Tibial nerve (tissue), 4 donors: ENCODE results near the gene COG5. TPM values are rescaled to one million over a fixed set of nuclear protein-coding genes. Genes with fewer than 3 reads are reported as not detected.

Experiments
- DNase-seq, 2 donors: peaks; one replicate each; pipeline ENCODE4 v3.0.0-alpha.2; 2019; ENCODE audit warnings: low spot score in 2 of 2
- H3K27ac ChIP-seq, 4 donors: fragments of 200-600 bp; sonication (generic) in 3 of 4; one replicate each; pipeline ENCODE4 v1.5.1; 2017 to 2019; ENCODE audit warnings: mild to moderate bottlenecking in 1 of 4
- H3K27me3 ChIP-seq, 2 donors: fragments of 200-600 bp; sonication (generic) in 1 of 2; one replicate each; pipeline versions ENCODE4 v1.5.1 to v1.6.0; 2017 to 2019
- H3K36me3 ChIP-seq, 3 donors: fragments of 200-600 bp; sonication (generic); one replicate each; pipeline ENCODE4 v1.5.1; 2018 to 2019
- H3K4me1 ChIP-seq, 4 donors: fragments of 200-600 bp; sonication (generic) in 3 of 4; one replicate each; pipeline ENCODE4 v1.5.1; 2017 to 2019
- H3K4me3 ChIP-seq, 4 donors: fragments of 200-600 bp; sonication (generic) in 3 of 4; one replicate each; pipeline ENCODE4 v1.5.1; 2017 to 2019; ENCODE audit warnings: mild to moderate bottlenecking in 1 of 4, moderate library complexity in 1 of 4
- H3K9me3 ChIP-seq, 4 donors: fragments of 200-600 bp; sonication (generic) in 3 of 4; one replicate each; pipeline ENCODE4 v1.5.1; 2017 to 2019
- CTCF ChIP-seq, 5 experiments: fragments of 200-600 bp in 3 of 5; fragments of 450-650 bp in 2 of 5; sonication (generic) in 3 of 5; IDR thresholded peaks; one replicate each; pipeline ENCODE4 v1.5.1; 2016 to 2019; ENCODE audit warnings: antibody characterized with exemption in 5 of 5, mild to moderate bottlenecking in 3 of 5, moderate library complexity in 2 of 5
- EP300 ChIP-seq, 2 donors: sonication (generic); formaldehyde crosslinking; IDR thresholded peaks; one replicate each; pipeline ENCODE4 v1.6.1; 2017; ENCODE audit warnings: antibody characterized with exemption in 2 of 2, mild to moderate bottlenecking in 1 of 2
- POLR2A ChIP-seq, 2 donors: fragments of 450-650 bp; IDR thresholded peaks; one replicate each; pipeline ENCODE4 v1.6.1; 2017; ENCODE audit warnings: antibody characterized with exemption in 2 of 2, mild to moderate bottlenecking in 2 of 2, moderate library complexity in 2 of 2
- WGBS, 2 donors: methylation state at CpG; one replicate each; pipeline ENCODE4 v1.1.5; 2018; 5-methylcytosine and 5-hydroxymethylcytosine counted together
- total RNA-seq, 4 donors: library from RNA; depleted of rRNA; stranded (reverse); fragments of >200 nt; gene quantifications; one replicate each; pipeline ENCODE4 v1.1.0, GENCODE V29; 2016

COG5 gene
- total RNA-seq, result 10 to 100 TPM; 26.7 to 35.7 (median 32.6) TPM

DNA sequence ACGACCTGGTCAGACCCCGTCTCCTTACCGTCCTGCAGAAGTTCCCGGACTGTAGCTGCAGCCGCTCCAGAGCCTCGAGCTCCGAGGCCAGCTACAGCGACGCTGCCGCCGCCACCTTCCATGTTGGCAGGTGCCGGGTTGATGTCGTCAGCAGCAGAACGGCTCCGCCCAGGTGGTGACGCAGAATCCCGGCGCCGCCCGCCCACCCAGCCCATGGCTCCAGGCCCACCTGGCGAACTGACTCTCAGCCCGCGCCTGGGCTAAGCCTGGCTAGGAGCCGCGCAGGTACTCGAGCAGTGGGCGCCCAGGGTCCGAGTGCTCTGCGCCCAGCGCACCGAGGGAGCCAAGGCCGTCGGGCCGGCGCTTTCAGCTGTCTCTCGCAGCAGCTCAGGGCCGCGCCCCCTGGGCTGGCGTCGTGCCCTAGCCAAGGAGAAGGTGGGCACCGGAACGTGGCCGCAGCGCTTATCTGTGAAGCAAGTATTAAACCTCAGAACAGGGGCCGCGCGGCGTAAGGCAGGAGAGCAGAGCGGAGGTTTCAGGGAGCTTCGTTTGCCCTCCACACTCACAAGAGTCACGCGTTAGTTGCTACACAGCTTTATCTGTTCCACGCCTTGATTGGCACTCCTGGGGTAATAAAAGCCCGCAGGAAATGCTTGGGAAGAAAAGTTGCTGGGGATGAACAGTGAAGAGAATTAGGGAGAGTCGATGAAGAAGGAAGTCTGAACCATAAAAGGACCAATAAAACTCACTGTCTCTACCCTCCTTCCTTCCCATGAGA, at the start of gene COG5, which contains the start of gene DUS4L:
TSS of gene COG5 (minus strand) at position 146 of the 778 bp plus-strand sequence. CDS start at position 122, 24 bp downstream.
TSS of gene DUS4L (plus strand) at position 197 of the 778 bp plus-strand sequence. CDS start 3,100 bp downstream, outside the sequence.
- TF ChIP-seq EP300 (IDR thresholded peaks at IDR 0.05) (peak; percentile 76 to 94), POLR2A (IDR thresholded peaks at IDR 0.05) (peak; percentile 59 to 62), CTCF (IDR thresholded peaks at IDR 0.05) (no peak)
- H3K4me1 ChIP-seq, result peaks cover 0 to 57% (median 11%) of the 10 kb centered on the region in 4 donors
- no peaks in the 10 kb centered on the region for H3K27me3 ChIP-seq
- 0 to 1% methylated on average over 21 to 33 of the region's 55 CpGs for WGBS, 2 donors
- H3K27ac ChIP-seq, result peak within 1 kb of the TSS; percentile 82 to 98 (median 96)
- H3K36me3 ChIP-seq, result no peaks in the 10 kb centered on the region
- peak within 1 kb of the TSS; percentile 65 to 98 (median 82) for H3K4me3 ChIP-seq
- DNase-seq, result peak; percentile 74 to 80
- no peaks in the 10 kb centered on the region for H3K9me3 ChIP-seq

- no peak for TF ChIP-seq EP300 (IDR thresholded peaks at IDR 0.05)
- TF ChIP-seq CTCF (IDR thresholded peaks at IDR 0.05), result no peak
- no peak for TF ChIP-seq POLR2A (IDR thresholded peaks at IDR 0.05)
- DNase-seq, result no peak
- H3K36me3 ChIP-seq, result peaks cover 0 to 37% (median 0%) of the 10 kb centered on the region in 3 donors
- H3K27me3 ChIP-seq, result no peaks in the 10 kb centered on the region
- H3K4me1 ChIP-seq, result peaks cover 0 to 10% (median 0%) of the 10 kb centered on the region in 4 donors
- 91 to 93% methylated on average over 1 of the region's 1 CpG for WGBS, 2 donors
- no peak overlapping the region for H3K27ac ChIP-seq
- H3K4me3 ChIP-seq, result no peak overlapping the region
- H3K9me3 ChIP-seq, result no peaks in the 10 kb centered on the region
Measured at GRCh38 chr7:107613439-107613838, 49.7 kb upstream of the COG5 start.

GRCh38 chr7:107610323-107610722, 46.6 kb upstream of the COG5 start:
- TF ChIP-seq EP300 (IDR thresholded peaks at IDR 0.05), result no peak
- no peak for TF ChIP-seq CTCF (IDR thresholded peaks at IDR 0.05)
- no peak for TF ChIP-seq POLR2A (IDR thresholded peaks at IDR 0.05)
- no peaks in the 10 kb centered on the region for H3K27me3 ChIP-seq
- no peaks in the 10 kb centered on the region for H3K9me3 ChIP-seq
- H3K27ac ChIP-seq, result no peak overlapping the region
- peaks cover 0 to 10% (median 0%) of the 10 kb centered on the region in 4 donors for H3K4me1 ChIP-seq
- WGBS, 2 donors, result 93 to 94% methylated on average over 1 of the region's 1 CpG
- DNase-seq, result no peak
- no peak overlapping the region for H3K4me3 ChIP-seq
- H3K36me3 ChIP-seq, result peaks cover 0 to 30% (median 0%) of the 10 kb centered on the region in 3 donors

DNA sequence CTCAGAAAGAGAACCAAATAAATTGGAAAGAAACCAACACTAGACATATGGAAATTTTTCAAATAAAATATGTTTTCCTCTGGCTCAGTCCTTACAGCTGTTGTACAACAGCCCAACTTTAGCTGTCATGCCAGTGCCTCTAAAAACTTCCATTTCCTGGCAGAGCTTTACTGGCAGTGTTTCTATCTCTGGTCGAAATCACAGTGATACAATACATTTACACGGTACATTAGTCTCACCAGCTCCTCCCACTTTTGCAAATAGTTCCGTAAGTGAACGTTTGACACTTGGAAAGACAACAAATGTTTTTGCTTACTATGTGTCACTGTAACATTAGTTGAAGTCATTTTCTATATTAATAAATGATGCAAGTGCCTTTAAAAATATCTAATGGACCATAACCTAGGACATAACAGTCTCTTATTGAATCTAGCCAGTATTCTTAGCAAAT, 46.1 kb upstream of the COG5 start:
- Histone ChIP-seq H3K36me3 (peaks cover 0 to 29% (median 0%) of the 10 kb centered on the region in 3 donors), H3K4me1 (peaks cover 0 to 7% (median 0%) of the 10 kb centered on the region in 4 donors), H3K4me3 (no peak overlapping the region), H3K27me3 (no peaks in the 10 kb centered on the region), H3K27ac (no peak overlapping the region), H3K9me3 (no peaks in the 10 kb centered on the region)
- no peak for DNase-seq
- TF ChIP-seq CTCF (IDR thresholded peaks at IDR 0.05), result no peak
- no peak for TF ChIP-seq EP300 (IDR thresholded peaks at IDR 0.05)
- TF ChIP-seq POLR2A (IDR thresholded peaks at IDR 0.05), result no peak
- 43 to 46% methylated on average over 4 of the region's 4 CpGs for WGBS, 2 donors

GRCh38 chr7:107606303-107606702, 42.6 kb upstream of the COG5 start:
- Histone ChIP-seq H3K27ac (no peak overlapping the region), H3K9me3 (no peaks in the 10 kb centered on the region), H3K27me3 (no peaks in the 10 kb centered on the region), H3K4me3 (no peak overlapping the region), H3K36me3 (peaks cover 0 to 33% (median 0%) of the 10 kb centered on the region in 3 donors), H3K4me1 (no peaks in the 10 kb centered on the region)
- no peak for DNase-seq
- no peak for TF ChIP-seq CTCF (IDR thresholded peaks at IDR 0.05)
- TF ChIP-seq EP300 (IDR thresholded peaks at IDR 0.05), result no peak
- no peak for TF ChIP-seq POLR2A (IDR thresholded peaks at IDR 0.05)
- 88 to 97% methylated on average over 1 of the region's 1 CpG for WGBS, 2 donors
